Thyroid gland (tissue), 4 donors: Measurements from ENCODE around the gene ARHGAP24.

Source experiments
- CTCF ChIP-seq, 6 experiments: fragments of 200-600 bp in 3 of 6; fragments of 450-650 bp in 3 of 6; sonication (generic) in 3 of 6; IDR thresholded peaks; one replicate each; pipeline ENCODE4 v1.5.1; 2016 to 2019; ENCODE audit warnings: antibody characterized with exemption in 6 of 6, mild to moderate bottlenecking in 2 of 6, inconsistent platforms in 1 of 6, moderate library complexity in 1 of 6
- POLR2A ChIP-seq, 2 donors: fragments of 450-650 bp; IDR thresholded peaks; one replicate each; pipeline ENCODE4 v1.6.1; 2017; ENCODE audit warnings: antibody characterized with exemption in 2 of 2, mild to moderate bottlenecking in 2 of 2, moderate library complexity in 1 of 2

DNA sequence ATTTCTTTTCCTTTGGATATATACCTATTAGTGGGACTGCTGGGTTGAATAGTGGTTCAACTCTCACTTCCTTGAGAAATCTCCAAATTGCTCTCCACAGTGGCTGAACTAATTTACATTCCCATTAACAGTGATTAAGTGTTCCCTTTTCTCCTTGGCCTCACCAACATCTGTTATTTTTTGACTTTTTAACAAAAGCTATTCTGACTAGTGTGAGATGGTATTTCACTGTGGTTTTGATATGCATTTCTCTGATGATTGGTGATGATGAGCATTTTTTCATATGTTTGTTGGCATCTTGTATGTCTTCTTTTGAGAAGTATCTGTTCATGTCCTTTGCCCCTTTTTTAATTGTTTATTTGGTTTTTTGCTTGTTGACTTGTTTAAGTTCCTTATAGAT lies 471.9 kb downstream of the ARHGAP24 start:
- no peak for TF ChIP-seq POLR2A (IDR thresholded peaks at IDR 0.05)
- TF ChIP-seq CTCF (IDR thresholded peaks at IDR 0.05): no peak
